Measurements from ENCODE around the gene PTPN20. TPM values are rescaled to one million over a fixed set of nuclear protein-coding genes. Genes with fewer than 3 reads are reported as not detected.
A peak's percentile ranks its signal among the peaks of the same experiment; 100 is the strongest.
"Not testable (repeated sequence)": the region's sequence is repeated elsewhere in the genome, so short reads cannot be mapped to it uniquely, and the experiment has no call there.

PTPN20 gene
- total RNA-seq, 1 experiment from 2014 or later = 0.96 TPM

DNA sequence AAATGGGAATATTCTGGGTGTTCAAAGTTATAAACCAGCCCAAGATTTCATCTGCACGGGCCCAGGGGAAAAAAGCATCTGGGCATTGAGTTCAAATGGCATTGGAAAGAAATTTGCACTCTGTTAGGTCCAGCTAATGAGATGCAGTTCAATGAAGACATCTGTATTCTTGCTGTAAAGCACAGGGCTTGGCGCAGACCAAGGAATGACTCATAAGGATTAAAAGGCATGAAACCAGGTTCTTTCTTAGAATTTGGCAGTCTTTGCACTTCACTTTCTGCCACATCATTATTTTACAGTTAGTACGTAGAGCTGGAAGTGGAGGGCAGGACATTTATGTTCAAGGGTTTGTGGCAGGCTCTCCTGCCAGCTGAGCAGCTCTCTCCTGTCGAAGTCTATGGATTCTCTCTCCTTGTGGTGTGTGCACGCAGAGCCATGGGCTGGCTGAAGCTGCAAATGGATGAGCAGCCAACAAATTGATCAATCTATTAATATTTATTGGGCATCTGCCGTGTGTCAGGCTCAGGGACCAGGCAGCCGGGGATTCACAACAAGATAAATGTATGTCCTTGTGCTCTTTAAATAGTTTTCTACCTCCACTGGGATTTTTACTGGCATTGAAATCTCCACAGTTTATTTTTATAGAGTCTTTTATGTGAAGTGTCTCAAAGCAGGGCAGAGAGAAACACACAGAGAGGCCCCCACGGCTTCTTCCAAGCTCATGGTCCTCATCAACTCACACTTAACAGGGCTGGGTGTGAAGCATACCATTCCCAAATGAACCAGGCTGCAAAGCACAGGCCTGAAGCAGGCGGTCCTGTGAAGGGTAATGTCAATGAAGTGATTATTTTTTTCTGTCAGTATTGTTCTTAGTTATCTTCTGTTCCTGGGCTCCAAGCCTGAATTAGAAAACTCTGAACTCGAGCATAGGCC is 3.8 kb upstream of the PTPN20 start:
- H3K36me3 Mint-ChIP-seq; H3K4me1 Mint-ChIP-seq; CTCF ChIA-PET; POLR2A ChIA-PET; H3K27me3 Mint-ChIP-seq (ENCODE audit: low read depth); H3K9me3 Mint-ChIP-seq; DNase-seq (ENCODE audit: low spot score); H3K4me3 Mint-ChIP-seq; H3K27ac Mint-ChIP-seq; ATAC-seq: not testable (repeated sequence)

- ATAC-seq; H3K4me3 Mint-ChIP-seq; H3K36me3 Mint-ChIP-seq; H3K27ac Mint-ChIP-seq; H3K4me1 Mint-ChIP-seq; H3K9me3 Mint-ChIP-seq; POLR2A ChIA-PET; CTCF ChIA-PET; H3K27me3 Mint-ChIP-seq (ENCODE audit: low read depth); DNase-seq (ENCODE audit: low spot score): not testable (repeated sequence)
Measured at GRCh38 chr10:46922498-46922897, 11.3 kb downstream of the PTPN20 start.

DNA sequence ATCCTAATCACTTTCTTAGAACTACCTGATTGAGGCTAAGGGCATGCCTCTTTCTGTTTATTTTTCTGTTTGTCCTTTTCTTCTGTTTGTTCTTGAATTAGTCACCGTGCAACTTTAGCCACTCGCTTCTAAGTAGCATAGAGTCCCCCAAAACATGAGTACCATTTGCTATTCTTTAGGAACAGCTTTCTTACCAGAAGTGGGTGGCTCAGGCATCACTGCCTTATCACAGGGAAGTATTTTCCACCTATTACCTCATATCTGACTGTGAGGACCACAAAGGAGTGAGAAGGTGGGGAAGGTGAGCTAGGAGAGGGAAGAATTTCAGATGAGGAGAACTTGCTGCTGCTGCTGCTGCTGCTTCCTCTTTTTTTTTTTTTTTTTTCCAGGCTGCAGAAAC is 13.9 kb downstream of the PTPN20 start:
- ATAC-seq; H3K9me3 Mint-ChIP-seq; CTCF ChIA-PET; H3K27me3 Mint-ChIP-seq (ENCODE audit: low read depth); H3K36me3 Mint-ChIP-seq; DNase-seq (ENCODE audit: low spot score); H3K27ac Mint-ChIP-seq; H3K4me1 Mint-ChIP-seq; H3K4me3 Mint-ChIP-seq; POLR2A ChIA-PET: not testable (repeated sequence)

- peak; percentile 74 for ATAC-seq
- DNase-seq (ENCODE audit: low spot score); H3K4me3 Mint-ChIP-seq: not testable (repeated sequence)
Measured at GRCh38 chr10:46925853-46926252, 14.6 kb downstream of the PTPN20 start.

GRCh38 chr10:46928810-46929209 is 17.6 kb downstream of the PTPN20 start:
- H3K4me3 Mint-ChIP-seq; ATAC-seq; POLR2A ChIA-PET; H3K9me3 Mint-ChIP-seq; H3K36me3 Mint-ChIP-seq; CTCF ChIA-PET; H3K27ac Mint-ChIP-seq; H3K4me1 Mint-ChIP-seq; DNase-seq (ENCODE audit: low spot score); H3K27me3 Mint-ChIP-seq (ENCODE audit: low read depth): not testable (repeated sequence)

More at GRCh38 chr10:46925853-46926252, 14.6 kb downstream of the PTPN20 start:
- H3K4me1 Mint-ChIP-seq; H3K27me3 Mint-ChIP-seq (ENCODE audit: low read depth); H3K36me3 Mint-ChIP-seq; H3K27ac Mint-ChIP-seq; CTCF ChIA-PET; H3K9me3 Mint-ChIP-seq; POLR2A ChIA-PET: not testable (repeated sequence)

- H3K36me3 Mint-ChIP-seq; POLR2A ChIA-PET; H3K4me1 Mint-ChIP-seq; CTCF ChIA-PET; DNase-seq (ENCODE audit: low spot score); H3K27me3 Mint-ChIP-seq (ENCODE audit: low read depth); H3K4me3 Mint-ChIP-seq; H3K9me3 Mint-ChIP-seq; H3K27ac Mint-ChIP-seq: not testable (repeated sequence)
- peak; percentile 73 for ATAC-seq
Measured at GRCh38 chr10:46932383-46932782, 21.2 kb downstream of the PTPN20 start.

- POLR2A ChIA-PET; H3K4me1 Mint-ChIP-seq; DNase-seq (ENCODE audit: low spot score); CTCF ChIA-PET; H3K4me3 Mint-ChIP-seq; H3K27ac Mint-ChIP-seq; H3K27me3 Mint-ChIP-seq (ENCODE audit: low read depth); ATAC-seq; H3K36me3 Mint-ChIP-seq; H3K9me3 Mint-ChIP-seq: not testable (repeated sequence)
Measured at GRCh38 chr10:46941091-46941490, 29.9 kb downstream of the PTPN20 start.

DNA sequence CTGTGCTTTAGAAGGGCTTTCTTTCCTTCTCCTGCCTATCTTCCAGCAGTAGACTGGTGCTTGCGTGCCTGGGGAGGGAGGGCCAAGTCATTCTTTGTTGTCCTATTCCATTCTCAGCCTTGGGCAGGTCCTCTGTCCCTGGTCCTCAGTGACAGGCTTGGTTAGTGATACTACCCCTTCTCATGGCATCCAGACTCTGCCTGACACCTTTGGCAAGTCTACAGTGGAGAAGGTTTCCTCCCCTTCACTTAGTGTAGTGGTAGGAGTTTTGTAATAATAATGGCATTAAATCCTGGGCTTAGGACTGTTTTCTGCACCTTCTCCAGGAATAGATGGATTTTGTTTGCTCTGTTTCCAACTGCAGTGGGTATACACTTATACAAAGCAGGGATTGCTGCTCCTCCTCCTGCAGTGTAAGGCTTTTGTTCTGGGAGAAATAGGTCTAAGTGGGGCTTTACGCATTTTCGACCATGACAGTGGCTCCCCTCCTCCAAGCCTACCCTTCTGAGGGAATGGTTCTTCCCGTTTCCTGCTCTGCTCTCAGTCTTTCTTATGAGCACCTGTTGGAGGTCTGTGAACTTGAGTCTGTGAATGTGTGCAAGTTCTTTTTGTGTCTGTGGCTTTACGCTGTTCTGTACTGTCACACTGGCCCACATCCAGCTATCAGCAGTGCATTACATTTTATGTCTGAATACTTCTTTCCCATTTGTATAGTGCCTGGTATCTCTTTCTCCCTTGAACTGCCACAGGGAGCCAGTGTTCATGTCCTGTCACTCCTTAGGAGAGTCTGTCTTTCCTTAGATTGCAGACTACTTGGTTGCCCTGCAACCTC is 37.7 kb downstream of the PTPN20 start:
- H3K36me3 Mint-ChIP-seq; H3K4me3 Mint-ChIP-seq; H3K9me3 Mint-ChIP-seq; CTCF ChIA-PET; H3K27ac Mint-ChIP-seq; POLR2A ChIA-PET; H3K27me3 Mint-ChIP-seq (ENCODE audit: low read depth); DNase-seq (ENCODE audit: low spot score); H3K4me1 Mint-ChIP-seq: not testable (repeated sequence)
- peak; percentile 86 for ATAC-seq

DNA sequence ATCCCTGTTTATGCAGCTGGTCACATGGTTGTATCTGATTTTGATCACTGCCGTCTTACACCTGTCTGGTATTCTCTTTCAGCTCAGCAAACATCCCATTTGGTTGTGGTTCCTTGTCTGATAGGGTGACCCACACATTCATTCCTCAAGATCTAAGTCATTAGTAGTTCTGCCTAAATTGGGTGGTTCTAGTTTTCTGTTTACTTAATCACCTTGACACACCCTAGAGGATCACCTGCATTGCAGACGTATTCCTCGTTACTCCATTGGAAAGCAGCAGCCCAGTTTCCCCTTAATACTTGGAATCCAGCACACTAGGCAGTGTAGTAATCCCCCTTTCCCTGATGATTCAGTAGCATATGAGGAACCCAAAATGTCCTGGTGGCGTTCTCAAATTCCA is 41.3 kb downstream of the PTPN20 start:
- POLR2A ChIA-PET; H3K36me3 Mint-ChIP-seq; DNase-seq (ENCODE audit: low spot score); CTCF ChIA-PET; H3K27me3 Mint-ChIP-seq (ENCODE audit: low read depth); H3K27ac Mint-ChIP-seq; H3K9me3 Mint-ChIP-seq; H3K4me1 Mint-ChIP-seq; ATAC-seq; H3K4me3 Mint-ChIP-seq: not testable (repeated sequence)

GRCh38 chr10:46960742-46961141 is 49.5 kb downstream of the PTPN20 start:
- not testable (repeated sequence) for H3K36me3 Mint-ChIP-seq, H3K4me3 Mint-ChIP-seq

GRCh38 chr10:46963356-46963755 is 52.1 kb downstream of the PTPN20 start:
- H3K36me3 Mint-ChIP-seq; H3K4me1 Mint-ChIP-seq; ATAC-seq; H3K27me3 Mint-ChIP-seq (ENCODE audit: low read depth); CTCF ChIA-PET; H3K9me3 Mint-ChIP-seq; H3K4me3 Mint-ChIP-seq; POLR2A ChIA-PET; DNase-seq (ENCODE audit: low spot score); H3K27ac Mint-ChIP-seq: not testable (repeated sequence)

More at GRCh38 chr10:46960742-46961141, 49.5 kb downstream of the PTPN20 start:
- POLR2A ChIA-PET; H3K27ac Mint-ChIP-seq; H3K9me3 Mint-ChIP-seq; H3K4me1 Mint-ChIP-seq; CTCF ChIA-PET; ATAC-seq; H3K27me3 Mint-ChIP-seq (ENCODE audit: low read depth); DNase-seq (ENCODE audit: low spot score): not testable (repeated sequence)

- H3K36me3 Mint-ChIP-seq; H3K27ac Mint-ChIP-seq; DNase-seq (ENCODE audit: low spot score); H3K4me3 Mint-ChIP-seq; CTCF ChIA-PET; POLR2A ChIA-PET; H3K4me1 Mint-ChIP-seq; H3K9me3 Mint-ChIP-seq; H3K27me3 Mint-ChIP-seq (ENCODE audit: low read depth): not testable (repeated sequence)
- peak; percentile 44; the same call in 1 of the 2 replicates for ATAC-seq
Measured at GRCh38 chr10:46967013-46967412, 55.8 kb downstream of the PTPN20 start.

Measured in WTC11 (cell line).